K562 (cell line): ENCODE results near the gene KCNG3. TPM values are rescaled to one million over a fixed set of nuclear protein-coding genes. Genes with fewer than 3 reads are reported as not detected.

Experiments
- BCLAF1 ChIP-seq, 2 experiments: fragments of 450-650 bp in 1 of 2; IDR thresholded peaks; 2 replicates each; pipeline ENCODE4 v1.6.1; 2011 to 2017; ENCODE audit warnings: low read depth in 2 of 2, antibody characterized with exemption in 1 of 2, borderline replicate concordance in 1 of 2, low read length in 1 of 2, mild to moderate bottlenecking in 1 of 2, mixed read lengths in 1 of 2; ENCODE audit not compliant: control insufficient read depth in 1 of 2
- ELF4 ChIP-seq: fragments of 450-650 bp; formaldehyde crosslinking; IDR thresholded peaks from 2 replicates; pipeline ENCODE4 v1.4.0; 2022; ENCODE audit warnings: missing genetic modification characterization
- FOXA3 ChIP-seq, 2 experiments: fragments of 450-650 bp in 1 of 2; sonication (generic) in 1 of 2; formaldehyde crosslinking; IDR thresholded peaks in 1 of 2; conservative IDR thresholded peaks in 1 of 2; 2 replicates each; pipeline versions ENCODE4 v1.4.0 to v1.8.0; 2020 to 2022; ENCODE audit warnings: mild to moderate bottlenecking in 2 of 2, missing genetic modification reagents in 1 of 2
- HDAC2 ChIP-seq: fragments of 450-650 bp; IDR thresholded peaks from 2 replicates; pipeline ENCODE4 v1.6.1; 2016; ENCODE audit warnings: mild to moderate bottlenecking
- MAX ChIP-seq: sonication (generic); formaldehyde crosslinking; IDR thresholded peaks from 2 replicates; pipeline ENCODE4 v1.9.0; 2022; ENCODE audit warnings: mild to moderate bottlenecking, missing genetic modification reagents
- NR1H2 ChIP-seq: sonication (generic); formaldehyde crosslinking; IDR thresholded peaks from 2 replicates; pipeline ENCODE4 v1.4.0; 2020; ENCODE audit warnings: mild to moderate bottlenecking, missing genetic modification reagents
- RCOR1 ChIP-seq, 2 experiments: IDR thresholded peaks; 2 replicates each; pipeline ENCODE4 v1.6.1; 2012; ENCODE audit warnings: low read depth in 2 of 2, low read length in 2 of 2, borderline replicate concordance in 1 of 2, improper control_type of control experiment in 1 of 2
- RERE ChIP-seq: sonication (generic); formaldehyde crosslinking; IDR thresholded peaks from 2 replicates; pipeline ENCODE4 v1.8.0; 2023; ENCODE audit warnings: missing genetic modification reagents, mild to moderate bottlenecking, borderline replicate concordance
- TFAP4 ChIP-seq: sonication (generic); formaldehyde crosslinking; IDR thresholded peaks from 2 replicates; pipeline ENCODE4 v1.8.0; 2022; ENCODE audit warnings: missing genetic modification reagents, mild to moderate bottlenecking, moderate library complexity, borderline replicate concordance
- polyA plus RNA-seq, 8 experiments: library from polyadenylated mRNA; depleted of rRNA in 4 of 8; stranded (reverse) in 5 of 8; unstranded in 3 of 8; fragments of >200 nt; fragmentation: Nextera tagmentation in 2 of 8; fragmentation: Illumina TruSeq in 1 of 8; extraction: Ambion mirVana in 2 of 8; extraction: Trizol in 1 of 8; gene quantifications; 2 replicates each; pipeline versions ENCODE4 v1.2.1 to v1.2.3, GENCODE V29; 2011 to 2014; ENCODE audit warnings: inconsistent platforms in 1 of 8, missing spikeins in 1 of 8
- total RNA-seq, 7 experiments: library from RNA; depleted of rRNA in 6 of 7; stranded (reverse); fragments of >200 nt in 6 of 7; fragmentation: Illumina TruSeq in 2 of 7; extraction: Trizol in 2 of 7; gene quantifications; 2 replicates each; pipeline versions ENCODE4 v1.2.1 to v1.2.3, GENCODE V29; 2011 to 2021; ENCODE audit warnings: low replicate concordance in 1 of 7

Gene KCNG3
- total and polyA plus RNA-seq, 9 of the 15 experiments (the other 6 are each of a cell fraction or from before 2014, with no cell fraction given) = not detected

- TF ChIP-seq RERE (CRISPR knock-in tag) = 0 out of 2 replicates have a peak, but pooled peaks have one; percentile 76
- no peak for TF ChIP-seq BCLAF1 (IDR thresholded peaks at IDR 0.05; ENCODE audit: borderline replicate concordance in 1 of 2, control insufficient read depth in 1 of 2, low read depth in 2 of 2, low read length in 1 of 2)
- TF ChIP-seq FOXA3 (CRISPR knock-in tag; conservative IDR thresholded peaks at IDR 0.05 in 1 of 2, IDR thresholded peaks at IDR 0.05 in 1 of 2) = peak in 1 of 2 experiments; percentile 67; a peak in 1 of 4 replicates
- peak; percentile 92 for TF ChIP-seq MAX (CRISPR knock-in tag)
- no peak for TF ChIP-seq ELF4 (CRISPR knock-in tag)
- TF ChIP-seq TFAP4 (CRISPR knock-in tag) = peak; percentile 40; the same call in 1 of the 2 replicates
- TF ChIP-seq RCOR1 (IDR thresholded peaks at IDR 0.05; ENCODE audit: borderline replicate concordance in 1 of 2, low read depth in 2 of 2, low read length in 2 of 2) = peak in 1 of 2 experiments; percentile 17; a peak in 1 of 4 replicates
- no peak for TF ChIP-seq HDAC2
- peak; percentile 72; the same call in 1 of the 2 replicates for TF ChIP-seq NR1H2
These were observed 812 bp upstream of the KCNG3 start (continued) for GRCh38 chr2:42494355-42495233.
